Measurements from ENCODE around the gene OR5K1.

OR5K1 gene

GRCh38 chr3:98518816-98519215 lies 55.8 kb downstream of the OR5K1 start:
- no peak for DNase-seq

- DNase-seq, result no peak
Measured at GRCh38 chr3:98519351-98519750, 56.4 kb downstream of the OR5K1 start.

- peak; percentile 70 for DNase-seq
Measured at GRCh38 chr3:98521897-98522543, 59.0 kb downstream of the OR5K1 start.
